Activated naive CD4-positive, alpha-beta T cell treated with anti-CD3 and anti-CD28 coated beads, Interleukin-2, amount 10 ng/mL, durations not matched to agents 7 days and 5 days (primary cell): ENCODE results near the gene MAP4K4.

Source experiments
- CTCF ChIA-PET: fragments of 350-600 bp; sonication (Branson Sonifier 250); formaldehyde crosslinking; loops from one replicate; lab custom pipeline; 2021; ENCODE audit warnings: antibody characterized with exemption; lab: Charles Lee
- DNase-seq: peaks from one replicate; pipeline ENCODE4 v3.0.0-alpha.2; 2020
- H3K27ac Mint-ChIP-seq: one replicate; pipeline ENCODE4 v1.8.0; 2021; ENCODE audit warnings: mild to moderate bottlenecking, moderate library complexity, mixed read lengths
- H3K27me3 Mint-ChIP-seq: one replicate; pipeline ENCODE4 v1.8.0; 2021; ENCODE audit warnings: mild to moderate bottlenecking, mixed read lengths
- H3K36me3 Mint-ChIP-seq: one replicate; pipeline ENCODE4 v1.8.0; 2021; ENCODE audit warnings: mixed read lengths
- H3K4me1 Mint-ChIP-seq: one replicate; pipeline ENCODE4 v1.8.0; 2021; ENCODE audit warnings: mixed read lengths
- H3K4me3 Mint-ChIP-seq: one replicate; pipeline ENCODE4 v1.8.0; 2021; ENCODE audit warnings: mild to moderate bottlenecking, moderate library complexity, mixed read lengths
- H3K9me3 Mint-ChIP-seq: one replicate; pipeline ENCODE4 v1.8.0; 2021; ENCODE audit warnings: mixed read lengths

Gene MAP4K4

DNA sequence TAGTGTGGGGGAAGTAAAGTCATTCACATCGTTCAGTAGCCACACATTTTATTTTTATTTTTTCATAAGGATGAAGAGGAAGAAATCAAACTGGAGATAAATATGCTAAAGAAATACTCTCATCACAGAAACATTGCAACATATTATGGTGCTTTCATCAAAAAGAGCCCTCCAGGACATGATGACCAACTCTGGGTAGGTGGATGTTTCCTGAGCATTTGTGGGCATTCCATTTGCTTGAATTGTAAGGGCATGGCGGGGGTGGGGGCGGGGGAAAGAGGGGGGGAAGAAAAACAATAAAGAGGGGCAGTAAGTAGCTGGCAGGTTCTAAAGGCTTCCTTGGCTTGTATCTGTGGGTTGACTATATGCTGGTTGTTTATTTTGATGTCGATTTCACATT is 126.4 kb downstream of the MAP4K4 start:
- Mint-ChIP-seq H3K9me3 (no peaks in the 10 kb centered on the region), H3K27me3 (no peaks in the 10 kb centered on the region), H3K4me1 (peaks cover 62% of the 10 kb centered on the region), H3K4me3 (no peak overlapping the region), H3K27ac (no peak overlapping the region), H3K36me3 (peaks cover 34% of the 10 kb centered on the region)
- no peak for DNase-seq
- CTCF ChIA-PET: interaction anchor here (0.9 to 3.6 kb wide), 10 partner anchors 9 to 405 kb away, joined by 3 to 29 read pairs (median 3); no protein-coding TSS in a partner anchor

DNA sequence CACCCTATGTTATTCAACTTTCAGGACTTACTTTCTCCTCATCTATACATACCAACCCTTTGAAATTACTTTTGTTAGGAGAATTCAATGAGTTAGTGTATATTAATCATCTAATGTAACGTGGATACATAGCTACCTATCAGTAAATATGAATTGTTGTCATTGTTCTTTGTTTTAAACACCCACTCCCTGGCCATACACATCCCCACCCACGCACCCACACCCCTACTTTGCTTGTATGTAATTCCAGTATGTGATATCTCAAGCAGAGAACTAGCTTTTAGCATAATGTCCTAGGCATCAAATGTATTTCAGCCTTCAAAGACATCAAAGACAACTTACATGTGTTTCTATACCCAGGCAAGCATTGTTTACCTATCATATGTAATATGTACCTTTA is 129.2 kb downstream of the MAP4K4 start:
- H3K27me3 Mint-ChIP-seq: no peaks in the 10 kb centered on the region
- H3K4me3 Mint-ChIP-seq: no peak overlapping the region
- peaks cover 75% of the 10 kb centered on the region for H3K4me1 Mint-ChIP-seq
- CTCF ChIA-PET: interaction anchor here (1.0 kb wide), 1 partner anchor 408 kb away, joined by 3 read pairs; no protein-coding TSS in a partner anchor
- H3K36me3 Mint-ChIP-seq: peaks cover 59% of the 10 kb centered on the region
- no peak for DNase-seq
- H3K9me3 Mint-ChIP-seq: no peaks in the 10 kb centered on the region
- H3K27ac Mint-ChIP-seq: peak overlapping the region; percentile 85

DNA sequence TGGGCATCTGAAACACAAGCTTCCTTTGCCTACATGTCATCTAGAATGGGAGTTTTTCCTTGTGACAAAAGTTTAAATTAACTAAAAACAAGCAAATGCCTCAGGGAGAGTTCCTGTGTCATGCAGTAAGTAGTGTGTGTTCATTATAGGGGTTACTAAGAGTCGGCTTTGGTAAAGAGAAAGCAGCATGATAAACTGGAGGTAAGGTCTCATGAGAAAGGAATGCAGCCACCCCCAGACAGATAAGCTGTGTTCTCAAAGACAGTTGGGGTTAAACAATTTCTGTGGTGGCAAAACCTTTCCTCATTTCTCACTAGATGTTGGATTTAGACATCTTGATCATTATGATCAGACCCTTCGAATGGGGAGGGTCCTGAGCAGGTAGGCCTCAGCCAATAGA is 129.7 kb downstream of the MAP4K4 start:
- no peaks in the 10 kb centered on the region for H3K27me3 Mint-ChIP-seq
- H3K27ac Mint-ChIP-seq: peak overlapping the region; percentile 85
- H3K4me3 Mint-ChIP-seq: no peak overlapping the region
- no peaks in the 10 kb centered on the region for H3K9me3 Mint-ChIP-seq
- H3K4me1 Mint-ChIP-seq: peaks cover 75% of the 10 kb centered on the region
- CTCF ChIA-PET: interaction anchor here (1.0 to 1.1 kb wide), 2 partner anchors 179 to 408 kb away, joined by 3 read pairs; no protein-coding TSS in a partner anchor
- no peak for DNase-seq
- peaks cover 61% of the 10 kb centered on the region for H3K36me3 Mint-ChIP-seq

DNA sequence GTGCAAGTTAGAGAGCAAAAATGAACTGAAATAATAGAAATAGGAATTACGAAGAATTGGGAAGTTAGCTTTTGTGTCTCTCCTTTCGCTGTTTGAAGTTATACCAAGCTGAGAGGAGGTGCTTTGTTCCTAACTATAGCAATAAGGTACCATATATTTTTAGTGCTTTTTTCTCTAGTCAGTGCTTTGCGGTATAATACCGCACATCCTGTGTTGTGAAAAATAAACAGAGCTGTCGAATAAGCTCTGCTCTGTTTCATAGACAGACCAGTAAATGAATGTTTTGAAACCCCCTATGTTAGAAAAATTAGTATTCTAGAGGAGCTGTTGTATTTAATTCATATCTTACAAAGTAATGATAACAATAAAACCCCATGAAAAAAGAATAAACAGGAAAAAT is 130.8 kb downstream of the MAP4K4 start:
- CTCF ChIA-PET: interaction anchor here (0.8 to 2.2 kb wide), 10 partner anchors 9 to 486 kb away, joined by 3 to 13 read pairs (median 3); no protein-coding TSS in a partner anchor
- peak; percentile 33 for DNase-seq
- Mint-ChIP-seq H3K4me3 (peak overlapping the region; percentile 9), H3K4me1 (peaks cover 67% of the 10 kb centered on the region), H3K27me3 (no peaks in the 10 kb centered on the region), H3K36me3 (peaks cover 66% of the 10 kb centered on the region), H3K27ac (peak overlapping the region; percentile 85), H3K9me3 (no peaks in the 10 kb centered on the region)

DNA sequence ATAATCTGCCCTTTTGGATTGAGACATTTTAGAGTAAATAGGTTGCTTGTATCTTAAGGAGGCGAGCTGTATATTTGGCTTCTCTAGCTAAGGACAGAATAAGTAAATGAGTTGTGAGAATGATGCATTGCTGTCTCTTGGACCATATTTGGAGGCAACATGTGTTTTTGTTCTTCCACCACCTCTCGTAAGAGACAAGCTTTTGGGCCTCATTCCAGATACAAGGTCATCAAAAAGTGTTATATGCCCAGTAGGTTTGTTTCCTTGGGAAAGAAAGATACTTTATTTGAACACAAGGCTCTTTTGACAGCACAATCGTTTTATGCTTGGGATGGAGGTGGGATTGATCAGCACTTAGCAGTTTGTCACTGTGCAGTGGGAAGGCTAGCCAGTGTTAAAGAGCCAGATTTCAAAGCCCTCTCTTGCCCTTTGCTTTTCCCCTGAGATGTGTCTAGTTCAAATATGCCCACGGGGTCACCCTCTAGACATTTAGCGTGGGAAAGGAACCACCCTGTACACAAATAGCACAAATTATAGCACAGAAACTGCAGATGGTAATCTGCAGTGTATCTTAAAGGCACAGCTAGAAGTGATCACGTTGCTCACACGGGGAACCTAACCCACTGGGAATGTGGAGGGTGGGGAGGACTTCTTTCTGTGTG is 131.3 kb downstream of the MAP4K4 start:
- peak overlapping the region; percentile 86 for H3K27ac Mint-ChIP-seq
- H3K36me3 Mint-ChIP-seq: peaks cover 62% of the 10 kb centered on the region
- CTCF ChIA-PET: interaction anchor here (0.8 to 2.2 kb wide), 8 partner anchors 10 to 487 kb away, joined by 3 to 13 read pairs (median 3); no protein-coding TSS in a partner anchor
- H3K27me3 Mint-ChIP-seq: no peaks in the 10 kb centered on the region
- no peak overlapping the region for H3K4me3 Mint-ChIP-seq
- DNase-seq: no peak
- peaks cover 62% of the 10 kb centered on the region for H3K4me1 Mint-ChIP-seq
- H3K9me3 Mint-ChIP-seq: no peaks in the 10 kb centered on the region

DNA sequence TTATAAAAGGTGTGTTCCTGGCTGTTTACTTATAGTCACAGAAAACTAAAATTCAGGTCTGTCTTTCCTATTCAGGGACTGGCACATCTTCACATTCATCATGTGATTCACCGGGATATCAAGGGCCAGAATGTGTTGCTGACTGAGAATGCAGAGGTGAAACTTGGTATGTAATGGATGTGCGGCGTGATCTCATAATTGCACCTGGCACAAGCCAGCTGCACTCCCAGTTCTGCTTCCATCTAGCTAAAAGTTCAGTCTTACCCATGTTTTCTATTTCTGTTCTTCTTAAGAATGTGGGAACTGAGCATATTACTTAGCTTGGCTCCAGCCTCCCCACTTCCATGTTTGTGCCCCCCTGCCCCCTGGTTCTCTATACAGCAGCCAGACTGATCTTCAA is 131.9 kb downstream of the MAP4K4 start:
- peaks cover 62% of the 10 kb centered on the region for H3K4me1 Mint-ChIP-seq
- no peaks in the 10 kb centered on the region for H3K27me3 Mint-ChIP-seq
- H3K36me3 Mint-ChIP-seq: peaks cover 64% of the 10 kb centered on the region
- CTCF ChIA-PET: interaction anchor here (1.6 to 4.3 kb wide), 3 partner anchors 130 to 411 kb away, joined by 3 to 23 read pairs (median 13); no protein-coding TSS in a partner anchor
- H3K4me3 Mint-ChIP-seq: no peak overlapping the region
- H3K27ac Mint-ChIP-seq: peak overlapping the region; percentile 86
- DNase-seq: no peak
- H3K9me3 Mint-ChIP-seq: no peaks in the 10 kb centered on the region

DNA sequence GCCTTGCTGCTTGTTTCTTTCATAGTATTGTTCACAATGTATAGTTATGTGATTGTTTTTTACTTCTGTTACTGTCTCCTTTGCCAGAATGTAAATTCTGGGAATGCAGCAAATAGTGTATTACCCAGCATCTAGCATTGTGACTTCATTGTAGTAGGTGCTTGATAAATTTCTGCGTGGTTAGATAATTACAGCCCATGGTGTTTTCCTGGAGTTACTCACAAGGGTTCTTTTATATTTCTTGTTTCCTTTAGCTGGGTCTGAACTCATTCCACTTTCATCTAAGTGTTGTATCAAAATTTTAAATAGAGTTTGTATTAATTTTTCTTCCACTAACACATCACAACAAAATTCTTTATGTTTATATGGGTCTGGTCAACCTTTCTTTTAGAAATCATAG is 132.6 kb downstream of the MAP4K4 start:
- H3K4me3 Mint-ChIP-seq: no peak overlapping the region
- peaks cover 62% of the 10 kb centered on the region for H3K4me1 Mint-ChIP-seq
- no peak for DNase-seq
- peaks cover 68% of the 10 kb centered on the region for H3K36me3 Mint-ChIP-seq
- H3K27ac Mint-ChIP-seq: peak overlapping the region; percentile 86
- H3K9me3 Mint-ChIP-seq: no peaks in the 10 kb centered on the region
- CTCF ChIA-PET: interaction anchor here (0.6 to 4.8 kb wide), 5 partner anchors 7 to 431 kb away, joined by 3 to 29 read pairs (median 13); no protein-coding TSS in a partner anchor
- H3K27me3 Mint-ChIP-seq: no peaks in the 10 kb centered on the region

DNA sequence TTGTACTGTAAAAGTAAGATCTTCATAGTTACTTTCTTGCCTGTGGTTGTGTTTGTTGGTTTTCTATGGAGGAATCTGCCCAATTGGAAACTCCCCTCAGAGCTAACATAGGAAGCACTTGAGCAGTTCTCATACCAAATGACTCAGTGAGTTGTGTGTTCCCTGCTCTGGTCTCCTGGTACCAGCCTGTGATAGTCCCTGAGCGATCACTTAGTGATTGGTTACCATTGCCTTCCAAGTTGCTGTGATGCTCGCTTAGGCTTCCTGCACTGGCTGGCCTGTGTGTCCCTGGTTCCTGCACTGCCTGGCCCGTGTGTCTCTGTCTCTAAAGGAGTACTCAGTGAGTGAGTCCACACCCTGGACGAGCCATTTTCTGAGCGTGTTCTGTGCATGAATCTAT is 133.0 kb downstream of the MAP4K4 start:
- no peaks in the 10 kb centered on the region for H3K27me3 Mint-ChIP-seq
- CTCF ChIA-PET: interaction anchor here (0.6 to 4.8 kb wide), 11 partner anchors 8 to 488 kb away, joined by 3 to 29 read pairs (median 5); partner anchors contain the start of gene MAP4K4
- peak overlapping the region; percentile 86 for H3K27ac Mint-ChIP-seq
- H3K4me3 Mint-ChIP-seq: no peak overlapping the region
- peaks cover 60% of the 10 kb centered on the region for H3K4me1 Mint-ChIP-seq
- H3K9me3 Mint-ChIP-seq: no peaks in the 10 kb centered on the region
- peaks cover 68% of the 10 kb centered on the region for H3K36me3 Mint-ChIP-seq
- no peak for DNase-seq

DNA sequence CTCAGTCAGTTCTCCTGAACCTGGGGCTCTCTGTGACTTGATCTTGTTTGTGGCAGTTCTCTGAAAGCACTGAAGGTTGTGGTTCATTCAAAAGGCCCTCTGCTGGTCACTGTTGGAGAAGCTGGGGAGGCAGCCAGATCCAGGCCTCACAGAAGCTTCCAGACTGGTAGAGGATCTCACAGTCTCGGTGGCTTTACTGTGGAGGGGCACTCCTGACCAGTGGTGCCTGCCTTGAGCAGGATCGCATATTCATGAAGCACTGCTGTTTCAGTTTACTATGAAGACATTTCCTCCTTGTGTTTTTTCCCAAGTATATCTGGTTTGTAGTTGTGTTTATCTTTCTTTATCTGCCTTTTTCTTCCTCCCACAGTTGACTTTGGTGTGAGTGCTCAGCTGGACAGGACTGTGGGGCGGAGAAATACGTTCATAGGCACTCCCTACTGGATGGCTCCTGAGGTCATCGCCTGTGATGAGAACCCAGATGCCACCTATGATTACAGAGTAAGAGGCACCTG is 133.9 kb downstream of the MAP4K4 start:
- DNase-seq: peak; percentile 79
- Mint-ChIP-seq H3K4me1 (peaks cover 53% of the 10 kb centered on the region), H3K36me3 (peaks cover 69% of the 10 kb centered on the region), H3K9me3 (no peaks in the 10 kb centered on the region), H3K27me3 (no peaks in the 10 kb centered on the region), H3K27ac (peak overlapping the region; percentile 86), H3K4me3 (no peak overlapping the region)
- CTCF ChIA-PET: interaction anchor here (0.9 to 4.8 kb wide), 17 partner anchors 8 to 489 kb away, joined by 3 to 29 read pairs (median 4); partner anchors contain the start of gene MAP4K4

DNA sequence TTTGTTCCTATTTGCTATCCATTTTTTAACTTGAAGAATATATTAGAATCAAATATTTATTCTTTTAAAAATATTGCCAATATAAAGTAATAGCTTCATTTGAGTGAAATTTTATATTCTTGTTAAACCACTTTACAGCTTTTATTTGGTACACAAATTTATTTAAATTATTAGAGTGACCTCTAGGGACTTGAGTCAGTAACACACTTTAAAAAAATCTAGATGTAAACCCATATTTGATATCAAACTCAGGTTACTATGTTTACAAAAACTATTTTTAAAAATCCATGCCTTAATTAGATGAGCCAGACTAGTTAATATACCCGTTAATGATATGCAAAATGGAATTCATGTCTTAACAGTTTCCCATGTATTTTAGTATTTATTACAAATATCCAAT is 134.6 kb downstream of the MAP4K4 start:
- Mint-ChIP-seq H3K36me3 (peaks cover 65% of the 10 kb centered on the region), H3K4me3 (no peak overlapping the region)
- CTCF ChIA-PET: interaction anchor here (0.7 to 4.8 kb wide), 15 partner anchors 8 to 490 kb away, joined by 3 to 29 read pairs (median 4); no protein-coding TSS in a partner anchor

DNA sequence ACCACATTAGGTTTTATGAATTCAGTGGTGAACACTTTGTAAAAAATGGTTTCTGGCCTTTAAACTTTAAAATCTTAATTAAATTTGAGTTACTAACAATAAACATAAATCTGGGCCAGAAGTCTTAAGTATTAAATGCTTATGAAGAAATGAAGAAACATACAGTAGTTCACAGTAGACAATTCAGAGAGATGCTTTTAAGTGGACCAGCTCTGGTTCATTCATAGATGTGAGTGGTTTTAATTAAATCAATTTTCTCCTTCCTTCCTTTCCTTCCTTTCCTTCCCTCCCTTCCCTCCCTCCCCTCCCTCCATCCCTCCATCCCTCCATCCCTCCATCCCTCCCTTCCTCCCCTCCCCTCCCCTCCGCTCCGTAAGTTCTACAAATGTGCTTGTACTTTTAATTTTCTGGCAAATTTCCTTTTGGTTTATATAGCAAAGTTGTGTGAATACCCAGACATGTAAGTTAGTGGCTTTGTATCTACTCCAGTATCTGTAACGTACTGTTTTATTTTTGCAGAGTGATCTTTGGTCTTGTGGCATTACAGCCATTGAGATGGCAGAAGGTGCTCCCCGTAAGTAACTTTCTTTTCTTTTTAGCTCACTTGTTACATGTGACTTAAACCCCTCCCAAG is 136.5 kb downstream of the MAP4K4 start:
- no peak for DNase-seq
- H3K36me3 Mint-ChIP-seq: peaks cover 69% of the 10 kb centered on the region
- CTCF ChIA-PET: interaction anchor here (1.1 to 4.8 kb wide), 2 partner anchors 11 to 417 kb away, joined by 3 to 29 read pairs; no protein-coding TSS in a partner anchor
- no peaks in the 10 kb centered on the region for H3K9me3 Mint-ChIP-seq
- no peaks in the 10 kb centered on the region for H3K27me3 Mint-ChIP-seq
- no peak overlapping the region for H3K4me3 Mint-ChIP-seq
- peaks cover 27% of the 10 kb centered on the region for H3K4me1 Mint-ChIP-seq
- H3K27ac Mint-ChIP-seq: no peak overlapping the region

More for the DNA sequence above, 134.6 kb downstream of the MAP4K4 start:
- Mint-ChIP-seq H3K4me1 (peaks cover 46% of the 10 kb centered on the region), H3K9me3 (no peaks in the 10 kb centered on the region), H3K27me3 (no peaks in the 10 kb centered on the region), H3K27ac (no peak overlapping the region)
- no peak for DNase-seq

DNA sequence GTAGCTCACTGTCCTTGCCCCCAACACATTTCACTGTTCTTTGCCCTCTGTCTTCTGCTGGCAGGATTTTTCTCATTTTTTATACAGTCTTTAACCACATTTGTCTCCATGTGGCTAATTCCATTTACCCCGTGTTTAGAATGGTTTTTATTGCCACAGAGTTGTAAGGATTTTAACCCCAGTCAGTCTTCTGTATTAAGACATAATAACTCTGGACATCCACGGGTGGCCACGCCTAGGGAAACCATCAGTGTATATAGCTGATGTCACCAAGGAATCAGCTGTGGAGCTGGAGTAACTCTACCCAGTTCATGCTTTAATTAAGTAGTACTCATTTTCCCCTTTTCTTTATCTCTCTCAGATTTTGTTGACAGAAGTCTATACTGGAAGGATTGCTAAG is 139.8 kb downstream of the MAP4K4 start:
- H3K36me3 Mint-ChIP-seq: peaks cover 68% of the 10 kb centered on the region
- CTCF ChIA-PET: no interaction called here
- no peak overlapping the region for H3K27ac Mint-ChIP-seq
- H3K9me3 Mint-ChIP-seq: no peaks in the 10 kb centered on the region
- no peak overlapping the region for H3K4me3 Mint-ChIP-seq
- H3K4me1 Mint-ChIP-seq: peaks cover 14% of the 10 kb centered on the region
- H3K27me3 Mint-ChIP-seq: no peaks in the 10 kb centered on the region
- no peak for DNase-seq

DNA sequence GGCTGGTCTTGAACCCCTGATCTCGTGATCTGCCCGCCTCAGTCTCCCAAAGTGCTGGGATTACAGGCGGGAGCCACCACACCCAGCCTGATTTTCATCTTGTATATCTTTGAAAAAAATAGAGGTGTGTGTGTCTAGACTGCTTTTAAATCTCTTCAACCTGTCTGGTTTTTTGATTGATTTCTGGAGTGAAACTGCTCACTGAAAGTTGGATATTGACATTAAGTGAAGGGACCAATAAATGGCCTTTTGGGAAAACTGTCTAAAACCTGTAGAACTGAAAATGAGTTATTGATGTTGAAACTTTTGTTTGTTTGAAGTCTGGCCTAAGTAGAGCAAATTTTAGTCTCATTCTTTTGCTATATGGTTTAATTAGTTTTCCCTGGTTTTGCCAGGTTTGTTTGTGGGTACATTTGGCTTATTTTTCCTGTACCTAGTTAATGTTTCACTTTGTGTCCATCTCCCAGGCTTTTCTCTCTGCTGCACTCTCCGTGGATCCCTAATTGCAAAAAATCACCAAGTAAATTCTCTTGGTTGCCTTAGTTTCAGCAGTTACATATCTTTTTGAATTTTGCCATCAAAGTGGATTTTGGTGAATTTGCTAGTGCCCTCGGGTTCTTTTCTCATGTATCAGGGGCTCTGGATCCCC is 144.3 kb downstream of the MAP4K4 start:
- Mint-ChIP-seq H3K4me3 (no peak overlapping the region), H3K27ac (peak overlapping the region; percentile 39), H3K27me3 (no peaks in the 10 kb centered on the region), H3K4me1 (peaks cover 24% of the 10 kb centered on the region), H3K36me3 (peaks cover 76% of the 10 kb centered on the region), H3K9me3 (no peaks in the 10 kb centered on the region)
- DNase-seq: no peak
- CTCF ChIA-PET: interaction anchor here (1.0 kb wide), 1 partner anchor 423 kb away, joined by 4 read pairs; no protein-coding TSS in a partner anchor
